GM12878 (cell line): ENCODE measurements around the gene ZNF668. TPM values are rescaled to one million over a fixed set of nuclear protein-coding genes. Genes with fewer than 3 reads are reported as not detected.

Source experiments
- BRCA1 ChIP-seq: IDR thresholded peaks from 2 replicates; pipeline ENCODE4 v1.6.1; 2011; ENCODE audit warnings: low read depth, low read length, improper control_type of control experiment
- CBFB ChIP-seq: IDR thresholded peaks from 2 replicates; pipeline ENCODE4 v1.6.1; 2016; ENCODE audit warnings: antibody characterized with exemption, low read depth
- CBX5 ChIP-seq: sonication (generic); IDR thresholded peaks from 2 replicates; pipeline ENCODE4 v1.6.1; 2016; ENCODE audit warnings: low read depth, moderate library complexity, mild to moderate bottlenecking, inconsistent platforms
- CHD4 ChIP-seq: fragments of 200-600 bp; sonication (generic); IDR thresholded peaks from 2 replicates; pipeline ENCODE4 v1.6.1; 2016; ENCODE audit warnings: mild to moderate bottlenecking
- ETV6 ChIP-seq, 2 experiments: fragments of 450-650 bp in 1 of 2; IDR thresholded peaks in 1 of 2; conservative IDR thresholded peaks in 1 of 2; 2 replicates each; pipeline ENCODE4 v1.6.1; 2014; ENCODE audit warnings: antibody characterized with exemption in 1 of 2, borderline replicate concordance in 1 of 2, low read depth in 1 of 2, mild to moderate bottlenecking in 1 of 2, moderate library complexity in 1 of 2
- EZH2 ChIP-seq: IDR thresholded peaks from 2 replicates; pipeline ENCODE4 v1.6.1; 2012; ENCODE audit warnings: low read depth, mild to moderate bottlenecking, control low read depth, inconsistent platforms, low read length, borderline replicate concordance; ENCODE audit not compliant: control insufficient read depth
- HDAC2 ChIP-seq: fragments of 200-600 bp; sonication (generic); IDR thresholded peaks from 2 replicates; pipeline ENCODE4 v1.6.1; 2017
- IKZF2 ChIP-seq, 2 experiments: fragments of 450-650 bp; IDR thresholded peaks; 2 replicates each; pipeline ENCODE4 v1.6.1; 2017; ENCODE audit warnings: mild to moderate bottlenecking in 2 of 2, moderate library complexity in 2 of 2
- JUNB ChIP-seq: IDR thresholded peaks from 2 replicates; pipeline ENCODE4 v1.6.1; 2016; ENCODE audit warnings: antibody characterized with exemption, mild to moderate bottlenecking
- NKRF ChIP-seq: fragments of 450-650 bp; conservative IDR thresholded peaks from 2 replicates; pipeline ENCODE4 v1.6.1; 2017; ENCODE audit warnings: mild to moderate bottlenecking, moderate library complexity
- NR2C2 ChIP-seq: IDR thresholded peaks from 2 replicates; pipeline ENCODE4 v1.6.1; 2011; ENCODE audit warnings: borderline replicate concordance, low read depth; ENCODE audit not compliant: control insufficient read depth, insufficient read length
- SMAD1 ChIP-seq: fragments of 450-650 bp; IDR thresholded peaks from 2 replicates; pipeline ENCODE4 v1.6.1; 2018; ENCODE audit warnings: mild to moderate bottlenecking, low read depth; ENCODE audit not compliant: partially characterized antibody
- SMC3 ChIP-seq: IDR thresholded peaks from 2 replicates; pipeline ENCODE4 v1.6.1; 2011; ENCODE audit warnings: low read length, improper control_type of control experiment, borderline replicate concordance
- YBX1 ChIP-seq: fragments of 450-650 bp; IDR thresholded peaks from 2 replicates; pipeline ENCODE4 v1.6.1; 2016; ENCODE audit warnings: antibody characterized with exemption
- ZBTB33 ChIP-seq: fragments of 450-650 bp; IDR thresholded peaks from 2 replicates; pipeline ENCODE4 v1.6.1; 2017; ENCODE audit warnings: mild to moderate bottlenecking
- ZNF622 ChIP-seq: fragments of 450-650 bp; IDR thresholded peaks from 2 replicates; pipeline ENCODE4 v1.6.1; 2017; ENCODE audit warnings: mild to moderate bottlenecking, inconsistent platforms
- polyA plus RNA-seq, 11 experiments: library from polyadenylated mRNA; depleted of rRNA in 4 of 11; unstranded in 6 of 11; stranded (reverse) in 5 of 11; fragments of >200 nt; fragmentation: Nextera tagmentation in 4 of 11; fragmentation: Illumina TruSeq in 1 of 11; extraction: Ambion mirVana in 4 of 11; extraction: Trizol in 1 of 11; gene quantifications; 1 replicate in 1 of 11; 2 replicates in 10 of 11; pipeline versions ENCODE4 v1.2.1 to v1.2.3, GENCODE V29; 2011 to 2016; ENCODE audit warnings: inconsistent platforms in 2 of 11, missing spikeins in 2 of 11, low read depth in 1 of 11
- total RNA-seq, 4 experiments: library from RNA; depleted of rRNA in 3 of 4; stranded (reverse); fragments of >200 nt in 3 of 4; fragmentation: Illumina TruSeq in 1 of 4; extraction: Trizol in 1 of 4; gene quantifications; 2 replicates each; pipeline versions ENCODE4 v1.2.1 to v1.2.3, GENCODE V29; 2013 to 2021
- TF ChIP-seq, protein P1 (sequence below): IDR thresholded peaks from 2 replicates; pipeline ENCODE4 v1.6.1; 2012; ENCODE audit warnings: improper control_type of control experiment, low read depth, low read length; ENCODE audit not compliant: insufficient replicate concordance
- TF ChIP-seq, protein P2 (sequence below): fragments of 450-650 bp; IDR thresholded peaks from 2 replicates; pipeline ENCODE4 v1.6.1; 2017; ENCODE audit warnings: low read depth, mild to moderate bottlenecking, moderate library complexity

ZNF668 gene
- total and polyA plus RNA-seq, 10 of the 15 experiments (the other 5 are each of a cell fraction or from before 2014, with no cell fraction given), result 0.05 to 20.7 (median 10.0) TPM; not detected in 1

DNA sequence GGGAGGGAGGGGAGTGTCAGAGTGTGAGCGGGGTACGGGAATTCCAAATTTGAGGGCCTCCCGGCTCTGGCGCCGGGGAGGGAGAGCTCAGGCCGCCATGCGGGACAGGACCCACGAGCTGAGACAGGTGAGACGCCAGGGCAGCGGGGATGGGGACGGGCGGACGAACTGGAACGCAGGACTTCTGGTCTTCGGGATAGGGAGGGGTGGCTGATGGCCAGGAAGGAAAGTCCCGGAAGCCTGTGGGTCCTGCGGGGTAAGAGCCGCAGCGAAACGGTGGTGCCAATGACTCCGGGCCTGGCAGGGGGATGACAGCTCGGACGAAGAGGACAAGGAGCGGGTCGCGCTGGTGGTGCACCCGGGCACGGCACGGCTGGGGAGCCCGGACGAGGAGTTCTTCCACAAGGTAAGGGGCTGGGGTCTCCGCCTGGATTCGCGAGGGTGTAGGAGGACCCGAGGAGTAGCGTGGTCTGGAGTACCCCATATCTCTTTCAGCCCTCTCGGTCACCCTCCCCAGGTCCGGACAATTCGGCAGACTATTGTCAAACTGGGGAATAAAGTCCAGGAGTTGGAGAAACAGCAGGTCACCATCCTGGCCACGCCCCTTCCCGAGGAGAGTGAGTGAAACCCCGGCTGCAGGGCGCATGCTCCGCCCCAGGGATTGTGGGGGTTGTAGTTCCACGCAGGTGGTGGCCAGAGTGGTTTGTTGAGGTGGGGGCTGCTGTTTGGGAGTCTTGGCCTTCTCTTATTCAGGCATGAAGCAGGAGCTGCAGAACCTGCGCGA, 40.1 kb downstream of the ZNF668 start (continued):
- TF ChIP-seq, protein P1, sequence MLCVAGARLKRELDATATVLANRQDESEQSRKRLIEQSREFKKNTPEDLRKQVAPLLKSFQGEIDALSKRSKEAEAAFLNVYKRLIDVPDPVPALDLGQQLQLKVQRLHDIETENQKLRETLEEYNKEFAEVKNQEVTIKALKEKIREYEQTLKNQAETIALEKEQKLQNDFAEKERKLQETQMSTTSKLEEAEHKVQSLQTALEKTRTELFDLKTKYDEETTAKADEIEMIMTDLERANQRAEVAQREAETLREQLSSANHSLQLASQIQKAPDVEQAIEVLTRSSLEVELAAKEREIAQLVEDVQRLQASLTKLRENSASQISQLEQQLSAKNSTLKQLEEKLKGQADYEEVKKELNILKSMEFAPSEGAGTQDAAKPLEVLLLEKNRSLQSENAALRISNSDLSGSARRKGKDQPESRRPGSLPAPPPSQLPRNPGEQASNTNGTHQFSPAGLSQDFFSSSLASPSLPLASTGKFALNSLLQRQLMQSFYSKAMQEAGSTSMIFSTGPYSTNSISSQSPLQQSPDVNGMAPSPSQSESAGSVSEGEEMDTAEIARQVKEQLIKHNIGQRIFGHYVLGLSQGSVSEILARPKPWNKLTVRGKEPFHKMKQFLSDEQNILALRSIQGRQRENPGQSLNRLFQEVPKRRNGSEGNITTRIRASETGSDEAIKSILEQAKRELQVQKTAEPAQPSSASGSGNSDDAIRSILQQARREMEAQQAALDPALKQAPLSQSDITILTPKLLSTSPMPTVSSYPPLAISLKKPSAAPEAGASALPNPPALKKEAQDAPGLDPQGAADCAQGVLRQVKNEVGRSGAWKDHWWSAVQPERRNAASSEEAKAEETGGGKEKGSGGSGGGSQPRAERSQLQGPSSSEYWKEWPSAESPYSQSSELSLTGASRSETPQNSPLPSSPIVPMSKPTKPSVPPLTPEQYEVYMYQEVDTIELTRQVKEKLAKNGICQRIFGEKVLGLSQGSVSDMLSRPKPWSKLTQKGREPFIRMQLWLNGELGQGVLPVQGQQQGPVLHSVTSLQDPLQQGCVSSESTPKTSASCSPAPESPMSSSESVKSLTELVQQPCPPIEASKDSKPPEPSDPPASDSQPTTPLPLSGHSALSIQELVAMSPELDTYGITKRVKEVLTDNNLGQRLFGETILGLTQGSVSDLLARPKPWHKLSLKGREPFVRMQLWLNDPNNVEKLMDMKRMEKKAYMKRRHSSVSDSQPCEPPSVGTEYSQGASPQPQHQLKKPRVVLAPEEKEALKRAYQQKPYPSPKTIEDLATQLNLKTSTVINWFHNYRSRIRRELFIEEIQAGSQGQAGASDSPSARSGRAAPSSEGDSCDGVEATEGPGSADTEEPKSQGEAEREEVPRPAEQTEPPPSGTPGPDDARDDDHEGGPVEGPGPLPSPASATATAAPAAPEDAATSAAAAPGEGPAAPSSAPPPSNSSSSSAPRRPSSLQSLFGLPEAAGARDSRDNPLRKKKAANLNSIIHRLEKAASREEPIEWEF, result no peak
- TF ChIP-seq EZH2, result no peak
- no peak for TF ChIP-seq SMC3
- TF ChIP-seq ZBTB33, result no peak
- TF ChIP-seq NKRF, result peak; percentile 86
- TF ChIP-seq CHD4, result no peak
- TF ChIP-seq NR2C2, result no peak
- TF ChIP-seq YBX1, result no peak
- TF ChIP-seq SMAD1, result no peak
- no peak for TF ChIP-seq CBFB
- no peak for TF ChIP-seq BRCA1
- no peak for TF ChIP-seq ETV6 (conservative IDR thresholded peaks at IDR 0.05 in 1 of 2, IDR thresholded peaks at IDR 0.05 in 1 of 2; ENCODE audit: borderline replicate concordance in 1 of 2, low read depth in 1 of 2)
- TF ChIP-seq CBX5, result no peak
- no peak for TF ChIP-seq ZNF622
- TF ChIP-seq, protein P2, sequence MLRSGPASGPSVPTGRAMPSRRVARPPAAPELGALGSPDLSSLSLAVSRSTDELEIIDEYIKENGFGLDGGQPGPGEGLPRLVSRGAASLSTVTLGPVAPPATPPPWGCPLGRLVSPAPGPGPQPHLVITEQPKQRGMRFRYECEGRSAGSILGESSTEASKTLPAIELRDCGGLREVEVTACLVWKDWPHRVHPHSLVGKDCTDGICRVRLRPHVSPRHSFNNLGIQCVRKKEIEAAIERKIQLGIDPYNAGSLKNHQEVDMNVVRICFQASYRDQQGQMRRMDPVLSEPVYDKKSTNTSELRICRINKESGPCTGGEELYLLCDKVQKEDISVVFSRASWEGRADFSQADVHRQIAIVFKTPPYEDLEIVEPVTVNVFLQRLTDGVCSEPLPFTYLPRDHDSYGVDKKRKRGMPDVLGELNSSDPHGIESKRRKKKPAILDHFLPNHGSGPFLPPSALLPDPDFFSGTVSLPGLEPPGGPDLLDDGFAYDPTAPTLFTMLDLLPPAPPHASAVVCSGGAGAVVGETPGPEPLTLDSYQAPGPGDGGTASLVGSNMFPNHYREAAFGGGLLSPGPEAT, result no peak
- TF ChIP-seq IKZF2 (IDR thresholded peaks at IDR 0.05), result peak; percentile 39 to 52; a peak in 2 of 4 replicates
- no peak for TF ChIP-seq JUNB
- no peak for TF ChIP-seq HDAC2
